K562 (cell line): ENCODE data around the gene ETS1. TPM values are rescaled to one million over a fixed set of nuclear protein-coding genes. Genes with fewer than 3 reads are reported as not detected.

Experiments used
- ATAC-seq: fragments of 200-7000 bp; cut with Tn5 transposase; 3 replicates; pipeline ENCODE4 v1.9.1; 2020; ENCODE audit warnings: moderate library complexity
- BruUV-seq: library from RNA; stranded (reverse); fragments of 400-500 nt; replicated peaks from 2 replicates; lab custom pipeline; 2021; lab: Mats Ljungman, UMichigan
- CTCF ChIA-PET: fragments of 300-600 bp; formaldehyde crosslinking; extraction: SDS; loops from one replicate; lab custom pipeline; 2021; ENCODE audit warnings: low intra/inter-chr PET ratio; lab: Yijun Ruan, JAX
- POLR2A ChIA-PET: fragments of 300-600, 350-650 bp; sonication (Branson Sonifier 250); formaldehyde crosslinking; extraction: SDS; loops from one replicate; lab custom pipeline; 2021; ENCODE audit warnings: antibody characterized with exemption, inconsistent platforms; lab: Yijun Ruan, JAX
- DNase-seq, 4 experiments: peaks; one replicate each; pipeline versions ENCODE4 v3.0.0 to v3.0.0-alpha.2; 2011 to 2018; ENCODE audit warnings: low spot score in 3 of 4, mixed read lengths in 3 of 4; ENCODE audit errors: extremely low read depth in 1 of 4
- FAIRE-seq: peaks from 2 replicates; lab custom pipeline; 2011; peaks lifted over from hg19 to GRCh38; lab: Jason Lieb, UNC
- H2AFZ ChIP-seq: 2 replicates; pipeline ENCODE4 v1.6.0; 2011; ENCODE audit warnings: low read depth, low read length, control low read depth, inconsistent platforms
- H3K27ac ChIP-seq: fragments of 200-600 bp; 3 replicates; pipeline ENCODE4 v1.8.0; 2011; ENCODE audit warnings: low read depth, mild to moderate bottlenecking, control low read depth, inconsistent platforms, low read length, moderate library complexity, mixed read lengths; ENCODE audit errors: extremely low read depth
- H3K27me3 ChIP-seq, 2 experiments: fragments of 300-600 bp in 1 of 2; 2 replicates in 1 of 2; 3 replicates in 1 of 2; pipeline versions ENCODE4 v1.6.0 to v1.8.0; 2011; ENCODE audit warnings: inconsistent platforms in 2 of 2, low read length in 2 of 2, mild to moderate bottlenecking in 1 of 2, mixed read lengths in 1 of 2, moderate library complexity in 1 of 2; ENCODE audit not compliant: control insufficient read depth in 2 of 2, insufficient read depth in 2 of 2
- H3K36me3 ChIP-seq: fragments of 300-600 bp; 3 replicates; pipeline ENCODE4 v1.8.0; 2011; ENCODE audit warnings: mild to moderate bottlenecking, low read length, inconsistent platforms; ENCODE audit not compliant: control insufficient read depth, insufficient read depth
- H3K4me1 ChIP-seq, 2 experiments: fragments of 200-600 bp in 1 of 2; replicated peaks in 1 of 2; 2 replicates in 1 of 2; 3 replicates in 1 of 2; pipeline versions ENCODE4 v1.5.1 to v1.8.0; 2011; ENCODE audit warnings: inconsistent platforms in 2 of 2, low read length in 2 of 2, mild to moderate bottlenecking in 1 of 2, mixed read lengths in 1 of 2, moderate library complexity in 1 of 2; ENCODE audit not compliant: control insufficient read depth in 2 of 2, insufficient read depth in 2 of 2
- H3K4me2 ChIP-seq: 2 replicates; pipeline ENCODE4 v1.6.1; 2011; ENCODE audit warnings: low read length, control low read depth, inconsistent platforms, mixed read lengths; ENCODE audit not compliant: insufficient read depth
- H3K4me3 ChIP-seq: fragments of 200-600 bp; sonication (generic), shearing (Covaris generic); 2 replicates; pipeline ENCODE4 v1.5.1; 2016; ENCODE audit warnings: control low read depth, inconsistent platforms
- H3K79me2 ChIP-seq: fragments of 200-600 bp; 3 replicates; pipeline ENCODE4 v1.8.0; 2011; ENCODE audit warnings: low read length, inconsistent platforms; ENCODE audit not compliant: control insufficient read depth, insufficient read depth
- H3K9ac ChIP-seq, 2 experiments: 2 replicates each; pipeline versions ENCODE4 v1.6.0 to v1.6.1; 2011; ENCODE audit warnings: low read depth in 2 of 2, low read length in 2 of 2, control low read depth in 1 of 2, inconsistent platforms in 1 of 2, mild to moderate bottlenecking in 1 of 2, mixed read lengths in 1 of 2; ENCODE audit not compliant: insufficient read depth in 1 of 2
- H3K9me1 ChIP-seq: one replicate; pipeline ENCODE4 v1.6.0; 2011; ENCODE audit warnings: inconsistent platforms, mild to moderate bottlenecking, low read length, moderate library complexity; ENCODE audit not compliant: control insufficient read depth, insufficient read depth
- H3K9me3 ChIP-seq: replicated peaks from 2 replicates; pipeline ENCODE4 v1.5.1; 2011; ENCODE audit warnings: low read depth, low read length, inconsistent platforms; ENCODE audit not compliant: control insufficient read depth, insufficient read depth
- H4K20me1 ChIP-seq: replicated peaks from 2 replicates; pipeline ENCODE4 v1.6.1; 2011; ENCODE audit warnings: low read length, inconsistent platforms, mixed read lengths; ENCODE audit not compliant: control insufficient read depth, insufficient read depth
- HDAC3 ChIP-seq: fragments of 450-650 bp; IDR thresholded peaks from 2 replicates; pipeline ENCODE4 v1.6.1; 2018; ENCODE audit warnings: borderline replicate concordance, mild to moderate bottlenecking, moderate library complexity; ENCODE audit not compliant: partially characterized antibody
- WGBS: fragments of 100-300 bp; shearing (Covaris generic); methylation state at CpG from one replicate; pipeline ENCODE4 v1.1.6; 2016; ENCODE audit warnings: low coverage, mixed read lengths; ENCODE audit not compliant: insufficient coverage; ENCODE audit errors: missing lambda C conversion rate; 5-methylcytosine and 5-hydroxymethylcytosine counted together
- in situ Hi-C: fragments of 300-500 bp; cut with MboI; formaldehyde crosslinking; loops from 4 replicates; pipeline ENCODE4 v1.15.0; 2018; ENCODE audit warnings: inconsistent platforms, mixed read lengths
- intact Hi-C: fragments of 100-400 bp; cut with micrococcal nuclease; formaldehyde crosslinking; loops from 2 replicates; pipeline ENCODE4 v1.14.2; 2022
- polyA plus RNA-seq, 8 experiments: library from polyadenylated mRNA; depleted of rRNA in 4 of 8; stranded (reverse) in 5 of 8; unstranded in 3 of 8; fragments of >200 nt; fragmentation: Nextera tagmentation in 2 of 8; fragmentation: Illumina TruSeq in 1 of 8; extraction: Ambion mirVana in 2 of 8; extraction: Trizol in 1 of 8; gene quantifications; 2 replicates each; pipeline versions ENCODE4 v1.2.1 to v1.2.3, GENCODE V29; 2011 to 2014; ENCODE audit warnings: inconsistent platforms in 1 of 8, missing spikeins in 1 of 8
- total RNA-seq, 7 experiments: library from RNA; depleted of rRNA in 6 of 7; stranded (reverse); fragments of >200 nt in 6 of 7; fragmentation: Illumina TruSeq in 2 of 7; extraction: Trizol in 2 of 7; gene quantifications; 2 replicates each; pipeline versions ENCODE4 v1.2.1 to v1.2.3, GENCODE V29; 2011 to 2021; ENCODE audit warnings: low replicate concordance in 1 of 7
- TF ChIP-seq, protein P1 (sequence below): fragments of 450-650 bp; IDR thresholded peaks from 2 replicates; pipeline ENCODE4 v1.6.1; 2017; ENCODE audit warnings: antibody characterized with exemption
- TF ChIP-seq, protein P2 (sequence below): sonication (generic); formaldehyde crosslinking; IDR thresholded peaks from 2 replicates; pipeline ENCODE4 v1.8.0; 2022; ENCODE audit warnings: mild to moderate bottlenecking, missing genetic modification reagents, borderline replicate concordance

ETS1 gene
- total and polyA plus RNA-seq, 9 of the 15 experiments (the other 6 are each of a cell fraction or from before 2014, with no cell fraction given), result 0.04 to 1.4 (median 0.23) TPM

DNA sequence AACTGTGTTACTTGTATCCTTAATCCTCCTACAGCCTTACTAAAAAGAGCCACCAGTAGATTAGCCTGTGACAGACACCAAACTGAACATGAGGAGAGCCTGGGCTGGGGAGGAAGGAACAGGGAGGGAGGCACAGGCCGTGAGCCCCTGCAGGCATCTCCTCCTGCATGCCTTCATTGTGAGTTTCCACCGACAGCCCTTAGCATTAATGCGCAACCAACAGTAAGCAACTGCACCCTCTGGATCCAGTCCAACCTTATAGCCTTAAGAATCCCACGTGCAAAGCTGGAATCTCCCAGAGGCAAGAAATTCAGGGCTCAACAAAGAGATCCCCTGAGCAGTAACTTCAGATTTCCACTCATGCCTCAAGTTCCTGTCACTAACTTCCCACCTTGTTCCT, 84.6 kb downstream of the ETS1 start:
- no peak overlapping the region for H3K9ac ChIP-seq
- no peaks in the 10 kb centered on the region; a peak in 1 of 5 replicates for H3K4me1 ChIP-seq

More for the DNA sequence above, 84.6 kb downstream of the ETS1 start:
- POLR2A ChIA-PET, result interaction anchor here (0.6 kb wide), 1 partner anchor 441 kb away, joined by 3 read pairs; no protein-coding TSS in a partner anchor
- H3K9me1 ChIP-seq, result no peaks in the 10 kb centered on the region
- H3K79me2 ChIP-seq, result no peaks in the 10 kb centered on the region
- H3K27me3 ChIP-seq, result peaks cover 0 to 6% of the 10 kb centered on the region in 2 experiments; a peak in 2 of 5 replicates
- TF ChIP-seq, protein P1, sequence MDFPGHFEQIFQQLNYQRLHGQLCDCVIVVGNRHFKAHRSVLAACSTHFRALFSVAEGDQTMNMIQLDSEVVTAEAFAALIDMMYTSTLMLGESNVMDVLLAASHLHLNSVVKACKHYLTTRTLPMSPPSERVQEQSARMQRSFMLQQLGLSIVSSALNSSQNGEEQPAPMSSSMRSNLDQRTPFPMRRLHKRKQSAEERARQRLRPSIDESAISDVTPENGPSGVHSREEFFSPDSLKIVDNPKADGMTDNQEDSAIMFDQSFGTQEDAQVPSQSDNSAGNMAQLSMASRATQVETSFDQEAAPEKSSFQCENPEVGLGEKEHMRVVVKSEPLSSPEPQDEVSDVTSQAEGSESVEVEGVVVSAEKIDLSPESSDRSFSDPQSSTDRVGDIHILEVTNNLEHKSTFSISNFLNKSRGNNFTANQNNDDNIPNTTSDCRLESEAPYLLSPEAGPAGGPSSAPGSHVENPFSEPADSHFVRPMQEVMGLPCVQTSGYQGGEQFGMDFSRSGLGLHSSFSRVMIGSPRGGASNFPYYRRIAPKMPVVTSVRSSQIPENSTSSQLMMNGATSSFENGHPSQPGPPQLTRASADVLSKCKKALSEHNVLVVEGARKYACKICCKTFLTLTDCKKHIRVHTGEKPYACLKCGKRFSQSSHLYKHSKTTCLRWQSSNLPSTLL, result no peak
- no peak for TF ChIP-seq HDAC3
- TF ChIP-seq, protein P2, sequence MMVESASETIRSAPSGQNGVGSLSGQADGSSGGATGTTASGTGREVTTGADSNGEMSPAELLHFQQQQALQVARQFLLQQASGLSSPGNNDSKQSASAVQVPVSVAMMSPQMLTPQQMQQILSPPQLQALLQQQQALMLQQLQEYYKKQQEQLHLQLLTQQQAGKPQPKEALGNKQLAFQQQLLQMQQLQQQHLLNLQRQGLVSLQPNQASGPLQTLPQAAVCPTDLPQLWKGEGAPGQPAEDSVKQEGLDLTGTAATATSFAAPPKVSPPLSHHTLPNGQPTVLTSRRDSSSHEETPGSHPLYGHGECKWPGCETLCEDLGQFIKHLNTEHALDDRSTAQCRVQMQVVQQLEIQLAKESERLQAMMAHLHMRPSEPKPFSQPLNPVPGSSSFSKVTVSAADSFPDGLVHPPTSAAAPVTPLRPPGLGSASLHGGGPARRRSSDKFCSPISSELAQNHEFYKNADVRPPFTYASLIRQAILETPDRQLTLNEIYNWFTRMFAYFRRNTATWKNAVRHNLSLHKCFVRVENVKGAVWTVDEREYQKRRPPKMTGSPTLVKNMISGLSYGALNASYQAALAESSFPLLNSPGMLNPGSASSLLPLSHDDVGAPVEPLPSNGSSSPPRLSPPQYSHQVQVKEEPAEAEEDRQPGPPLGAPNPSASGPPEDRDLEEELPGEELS (CRISPR knock-in tag), result no peak
- H3K9me3 ChIP-seq, result no peaks in the 10 kb centered on the region
- intact Hi-C loops, result no loop called here
- no peak overlapping the region for H2AFZ ChIP-seq
- 6% methylated on average over 4 of the region's 4 CpGs for WGBS
- no peak for DNase-seq
- H3K4me3 ChIP-seq, result no peak overlapping the region
- no peak for ATAC-seq
- CTCF ChIA-PET, result no interaction called here
- no TSS peak for BruUV-seq
- no peaks in the 10 kb centered on the region for H4K20me1 ChIP-seq
- H3K4me2 ChIP-seq, result no peak overlapping the region
- in situ Hi-C loops, result no loop called here
- no peak overlapping the region for H3K27ac ChIP-seq
- H3K36me3 ChIP-seq, result no peaks in the 10 kb centered on the region
- FAIRE-seq, result no peak
